GM21515 (cell line): ENCODE data around the gene PCDHGA10.
A peak's percentile ranks its signal among the peaks of the same experiment; 100 is the strongest.
"Not testable (repeated sequence)": the region's sequence is repeated elsewhere in the genome, so short reads cannot be mapped to it uniquely, and the experiment has no call there.

Experiments used
- ATAC-seq: cut with Tn5 transposase; IDR thresholded peaks from one replicate; pipeline ENCODE4 v1.9.1; 2021; ENCODE audit not compliant: unreplicated experiment

Gene PCDHGA10

GRCh38 chr5:141412854-141413539 lies at the start of gene PCDHGA10:
Gene PCDHGA10 (plus strand): TSS chr5:141412987. CDS start chr5:141413176, 189 bp downstream.
- ATAC-seq: peak; percentile 62

GRCh38 chr5:141363952-141364660 lies 48.7 kb upstream of the PCDHGA10 start, which contains the start of gene PCDHGA5:
Gene PCDHGA5 (plus strand): TSS chr5:141364162. CDS start chr5:141364331, 169 bp downstream.
- ATAC-seq: no peak

GRCh38 chr5:141366016-141366896 lies 46.5 kb upstream of the PCDHGA10 start:
- no peak for ATAC-seq

GRCh38 chr5:141369994-141370848 lies 42.6 kb upstream of the PCDHGA10 start, which contains the start of gene PCDHGB3:
Gene PCDHGB3 (plus strand): TSS chr5:141370242. CDS start chr5:141370395, 153 bp downstream.
- peak; percentile 96 for ATAC-seq

GRCh38 chr5:141371572-141372475 lies 41.0 kb upstream of the PCDHGA10 start:
- ATAC-seq: no peak

- ATAC-seq: no peak
Observed at GRCh38 chr5:141373673-141374317, 39.0 kb upstream of the PCDHGA10 start, which contains the start of gene PCDHGA6. Gene PCDHGA6 (plus strand): TSS chr5:141373891. CDS start chr5:141374084, 193 bp downstream.

- no peak for ATAC-seq
Observed at GRCh38 chr5:141374627-141375026, 38.2 kb upstream of the PCDHGA10 start.

- not testable (repeated sequence) for ATAC-seq
Observed at GRCh38 chr5:141375444-141376155, 37.2 kb upstream of the PCDHGA10 start.

- ATAC-seq: no peak
Observed at GRCh38 chr5:141382469-141383294, 30.1 kb upstream of the PCDHGA10 start, which contains the start of gene PCDHGA7. Gene PCDHGA7 (plus strand): TSS chr5:141382742. CDS start chr5:141382900, 158 bp downstream.

- ATAC-seq: no peak
Observed at GRCh38 chr5:141383345-141383744, 29.4 kb upstream of the PCDHGA10 start.

GRCh38 chr5:141384471-141385267 lies 28.1 kb upstream of the PCDHGA10 start:
- no peak for ATAC-seq

GRCh38 chr5:141387557-141388311 lies 25.1 kb upstream of the PCDHGA10 start, which contains the start of gene PCDHGB4:
Gene PCDHGB4 (plus strand): TSS chr5:141387698. CDS start chr5:141387885, 187 bp downstream.
- ATAC-seq: peak; percentile 78

GRCh38 chr5:141388661-141389060 lies 24.1 kb upstream of the PCDHGA10 start:
- no peak for ATAC-seq

- no peak for ATAC-seq
Observed at GRCh38 chr5:141389153-141390042, 23.4 kb upstream of the PCDHGA10 start.
